Measurements from ENCODE around the gene TNNC1.

DNA sequence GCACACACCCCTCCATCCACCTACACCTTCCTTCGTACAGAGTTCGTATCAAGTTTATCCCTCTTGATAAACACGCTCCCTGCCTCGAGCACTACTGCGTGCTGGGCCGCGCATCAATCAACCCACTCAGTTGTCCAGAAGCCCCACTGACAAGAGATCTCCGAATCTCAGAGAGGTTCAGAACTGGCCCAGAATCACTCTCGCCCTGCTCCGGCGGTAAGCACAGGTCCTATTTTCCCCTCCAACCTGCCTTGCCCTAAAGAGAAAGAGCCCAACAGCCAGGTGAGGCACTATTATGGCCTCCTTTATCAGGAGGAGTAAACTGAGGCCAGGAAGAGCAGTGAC lies 1.1 kb upstream of the TNNC1 start:
- no peak for TF ChIP-seq POLR2A (IDR thresholded peaks at IDR 0.05)
- TF ChIP-seq, protein P1, sequence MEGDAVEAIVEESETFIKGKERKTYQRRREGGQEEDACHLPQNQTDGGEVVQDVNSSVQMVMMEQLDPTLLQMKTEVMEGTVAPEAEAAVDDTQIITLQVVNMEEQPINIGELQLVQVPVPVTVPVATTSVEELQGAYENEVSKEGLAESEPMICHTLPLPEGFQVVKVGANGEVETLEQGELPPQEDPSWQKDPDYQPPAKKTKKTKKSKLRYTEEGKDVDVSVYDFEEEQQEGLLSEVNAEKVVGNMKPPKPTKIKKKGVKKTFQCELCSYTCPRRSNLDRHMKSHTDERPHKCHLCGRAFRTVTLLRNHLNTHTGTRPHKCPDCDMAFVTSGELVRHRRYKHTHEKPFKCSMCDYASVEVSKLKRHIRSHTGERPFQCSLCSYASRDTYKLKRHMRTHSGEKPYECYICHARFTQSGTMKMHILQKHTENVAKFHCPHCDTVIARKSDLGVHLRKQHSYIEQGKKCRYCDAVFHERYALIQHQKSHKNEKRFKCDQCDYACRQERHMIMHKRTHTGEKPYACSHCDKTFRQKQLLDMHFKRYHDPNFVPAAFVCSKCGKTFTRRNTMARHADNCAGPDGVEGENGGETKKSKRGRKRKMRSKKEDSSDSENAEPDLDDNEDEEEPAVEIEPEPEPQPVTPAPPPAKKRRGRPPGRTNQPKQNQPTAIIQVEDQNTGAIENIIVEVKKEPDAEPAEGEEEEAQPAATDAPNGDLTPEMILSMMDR (IDR thresholded peaks at IDR 0.05), result no peak

All from testis (tissue), 2 donors.